Measurements from ENCODE around the gene GTF2H4. TPM values are rescaled to one million over a fixed set of nuclear protein-coding genes. Genes with fewer than 3 reads are reported as not detected.

The GTF2H4 gene
- total and polyA plus RNA-seq, 2 donors (not counting 1 experiment from before 2014, with no cell fraction given) = 12.2 to 15.3 TPM

- H3K9me3 ChIP-seq (ENCODE audit: control insufficient read depth, insufficient read depth, low read depth, low read length) = no peaks in the 10 kb centered on the region
- no peak overlapping the region for H3K9ac ChIP-seq (ENCODE audit: insufficient read depth, low read length)
- H3K27me3 ChIP-seq (ENCODE audit: control insufficient read depth, insufficient read depth, low read length) = peaks cover 9% of the 10 kb centered on the region
- peak; percentile 17 to 25 for DNase-seq (ENCODE audit: low read depth in 2 of 2)
- no peaks in the 10 kb centered on the region for H3K79me2 ChIP-seq (ENCODE audit: control insufficient read depth, insufficient read depth, low read length)
- no peak overlapping the region for H3K4me3 ChIP-seq (replicated peaks in 1 of 4; ENCODE audit: control extremely low read depth in 1 of 4, insufficient read depth in 1 of 4, low read depth in 3 of 4, low read length in 4 of 4)
- TF ChIP-seq CTCF (conservative IDR thresholded peaks at IDR 0.05 in 1 of 2, IDR thresholded peaks at IDR 0.05 in 1 of 2; ENCODE audit: low read depth in 1 of 2, low read length in 2 of 2) = no peak
- TF ChIP-seq EZH2 (IDR thresholded peaks at IDR 0.05; ENCODE audit: low read length, missing control alignments) = no peak
- H3K4me2 ChIP-seq (ENCODE audit: extremely low read depth, insufficient read depth, low read length) = no peak overlapping the region
- no peaks in the 10 kb centered on the region for H3K4me1 ChIP-seq (ENCODE audit: control insufficient read depth, extremely low read depth, insufficient read depth, low read length)
- H4K20me1 ChIP-seq (ENCODE audit: control insufficient read depth, extremely low read depth, insufficient read depth, low read length) = no peaks in the 10 kb centered on the region
- no peak overlapping the region for H2AFZ ChIP-seq (ENCODE audit: low read length)
- H3K27ac ChIP-seq (ENCODE audit: insufficient read depth, low read length) = no peak overlapping the region
- no peaks in the 10 kb centered on the region for H3K36me3 ChIP-seq (ENCODE audit: control insufficient read depth, insufficient read depth, low read length)
Observed at GRCh38 chr6:30960907-30961673, 53.1 kb downstream of the GTF2H4 start.

- H3K9ac ChIP-seq (ENCODE audit: insufficient read depth, low read length) = no peak overlapping the region
- no peaks in the 10 kb centered on the region for H4K20me1 ChIP-seq (ENCODE audit: control insufficient read depth, extremely low read depth, insufficient read depth, low read length)
- TF ChIP-seq CTCF (conservative IDR thresholded peaks at IDR 0.05 in 1 of 2, IDR thresholded peaks at IDR 0.05 in 1 of 2; ENCODE audit: low read depth in 1 of 2, low read length in 2 of 2) (no peak), EZH2 (IDR thresholded peaks at IDR 0.05; ENCODE audit: low read length, missing control alignments) (no peak)
- H2AFZ ChIP-seq (ENCODE audit: low read length) = no peak overlapping the region
- no peaks in the 10 kb centered on the region for H3K36me3 ChIP-seq (ENCODE audit: control insufficient read depth, insufficient read depth, low read length)
- no peak for DNase-seq (ENCODE audit: low read depth in 2 of 2)
- no peaks in the 10 kb centered on the region for H3K4me1 ChIP-seq (ENCODE audit: control insufficient read depth, extremely low read depth, insufficient read depth, low read length)
- no peaks in the 10 kb centered on the region for H3K9me3 ChIP-seq (ENCODE audit: control insufficient read depth, insufficient read depth, low read depth, low read length)
- peaks cover 5% of the 10 kb centered on the region for H3K27me3 ChIP-seq (ENCODE audit: control insufficient read depth, insufficient read depth, low read length)
- H3K79me2 ChIP-seq (ENCODE audit: control insufficient read depth, insufficient read depth, low read length) = no peaks in the 10 kb centered on the region
- H3K4me2 ChIP-seq (ENCODE audit: extremely low read depth, insufficient read depth, low read length) = no peak overlapping the region
- H3K27ac ChIP-seq (ENCODE audit: insufficient read depth, low read length) = no peak overlapping the region
- no peak overlapping the region for H3K4me3 ChIP-seq (replicated peaks in 1 of 4; ENCODE audit: control extremely low read depth in 1 of 4, insufficient read depth in 1 of 4, low read depth in 3 of 4, low read length in 4 of 4)
Observed at GRCh38 chr6:30962716-30963115, 54.7 kb downstream of the GTF2H4 start.

GRCh38 chr6:30963641-30964040, 55.6 kb downstream of the GTF2H4 start:
- TF ChIP-seq EZH2 (IDR thresholded peaks at IDR 0.05; ENCODE audit: low read length, missing control alignments) (no peak), CTCF (conservative IDR thresholded peaks at IDR 0.05 in 1 of 2, IDR thresholded peaks at IDR 0.05 in 1 of 2; ENCODE audit: low read depth in 1 of 2, low read length in 2 of 2) (no peak)
- H2AFZ ChIP-seq (ENCODE audit: low read length) = no peak overlapping the region
- no peaks in the 10 kb centered on the region for H3K79me2 ChIP-seq (ENCODE audit: control insufficient read depth, insufficient read depth, low read length)
- no peak overlapping the region for H3K9ac ChIP-seq (ENCODE audit: insufficient read depth, low read length)
- H3K4me3 ChIP-seq (replicated peaks in 1 of 4; ENCODE audit: control extremely low read depth in 1 of 4, insufficient read depth in 1 of 4, low read depth in 3 of 4, low read length in 4 of 4) = no peak overlapping the region
- H3K36me3 ChIP-seq (ENCODE audit: control insufficient read depth, insufficient read depth, low read length) = no peaks in the 10 kb centered on the region
- no peaks in the 10 kb centered on the region for H3K9me3 ChIP-seq (ENCODE audit: control insufficient read depth, insufficient read depth, low read depth, low read length)
- H3K27ac ChIP-seq (ENCODE audit: insufficient read depth, low read length) = no peak overlapping the region
- DNase-seq (ENCODE audit: low read depth in 2 of 2) = peak; percentile 51 to 73
- H3K27me3 ChIP-seq (ENCODE audit: control insufficient read depth, insufficient read depth, low read length) = peaks cover 5% of the 10 kb centered on the region
- no peaks in the 10 kb centered on the region for H3K4me1 ChIP-seq (ENCODE audit: control insufficient read depth, extremely low read depth, insufficient read depth, low read length)
- H3K4me2 ChIP-seq (ENCODE audit: extremely low read depth, insufficient read depth, low read length) = no peak overlapping the region
- no peaks in the 10 kb centered on the region for H4K20me1 ChIP-seq (ENCODE audit: control insufficient read depth, extremely low read depth, insufficient read depth, low read length)

Other genes with a start within 250 kb of the GTF2H4 start
- gene DHX16, start 235.2 kb upstream of the GTF2H4 start, total RNA-seq = 33.1 and 34.8 TPM in 2 replicates
- 22.5 and 33.2 TPM in 2 replicates for gene DHX16, start 235.2 kb upstream of the GTF2H4 start, polyA plus RNA-seq
- gene PPP1R18, start 221.6 kb upstream of the GTF2H4 start, total RNA-seq = 44.4 and 63.4 TPM in 2 replicates
- gene PPP1R18, start 221.6 kb upstream of the GTF2H4 start, polyA plus RNA-seq = 92.6 and 122 TPM in 2 replicates
- gene NRM, start 217.2 kb upstream of the GTF2H4 start, total RNA-seq = 1.5 and 2.5 TPM in 2 replicates
- 18.3 and 39.6 TPM in 2 replicates for gene NRM, start 217.2 kb upstream of the GTF2H4 start, polyA plus RNA-seq
- 3.3 and 5.0 TPM in 2 replicates for gene MDC1, start 190.9 kb upstream of the GTF2H4 start, total RNA-seq
- gene MDC1, start 190.9 kb upstream of the GTF2H4 start, polyA plus RNA-seq = 3.3 and 7.4 TPM in 2 replicates
- gene TUBB, start 187.9 kb upstream of the GTF2H4 start, total RNA-seq = 432 and 551 TPM in 2 replicates
- gene TUBB, start 187.9 kb upstream of the GTF2H4 start, polyA plus RNA-seq = 1,493 and 2,513 TPM in 2 replicates
- 136 and 180 TPM in 2 replicates for gene FLOT1, start 165.5 kb upstream of the GTF2H4 start, total RNA-seq
- gene FLOT1, start 165.5 kb upstream of the GTF2H4 start, polyA plus RNA-seq = 301 TPM in 2 replicates
- gene IER3, start 163.7 kb upstream of the GTF2H4 start, total RNA-seq = 42.9 and 43.3 TPM in 2 replicates
- 34.2 and 102 TPM in 2 replicates for gene IER3, start 163.7 kb upstream of the GTF2H4 start, polyA plus RNA-seq
- 16.7 and 17.5 TPM in 2 replicates for gene DDR1, start 23.7 kb upstream of the GTF2H4 start, total RNA-seq
- 6.2 and 10.9 TPM in 2 replicates for gene DDR1, start 23.7 kb upstream of the GTF2H4 start, polyA plus RNA-seq
- 13.1 and 20.5 TPM in 2 replicates for gene VARS2, start 6.0 kb downstream of the GTF2H4 start, total RNA-seq
- 6.8 and 11.4 TPM in 2 replicates for gene VARS2, start 6.0 kb downstream of the GTF2H4 start, polyA plus RNA-seq
- gene SFTA2, start 24.0 kb downstream of the GTF2H4 start, total RNA-seq = not detected in 2 replicates
- not detected in 2 replicates for gene SFTA2, start 24.0 kb downstream of the GTF2H4 start, polyA plus RNA-seq
- gene MUCL3, start 32.8 kb downstream of the GTF2H4 start, total RNA-seq = not detected in 2 replicates
- 0.01 TPM in 1 of 2 replicates, not detected in the other for gene MUCL3, start 32.8 kb downstream of the GTF2H4 start, polyA plus RNA-seq
- not detected in 2 replicates for gene MUC21, start 75.5 kb downstream of the GTF2H4 start, total RNA-seq
- not detected in 2 replicates for gene MUC21, start 75.5 kb downstream of the GTF2H4 start, polyA plus RNA-seq
- gene MUC22, start 102.3 kb downstream of the GTF2H4 start, total RNA-seq = not detected in 2 replicates
- not detected in 2 replicates for gene MUC22, start 102.3 kb downstream of the GTF2H4 start, polyA plus RNA-seq
- not detected in 2 replicates for gene C6orf15, start 204.4 kb downstream of the GTF2H4 start, total RNA-seq
- gene C6orf15, start 204.4 kb downstream of the GTF2H4 start, polyA plus RNA-seq = not detected in 2 replicates
- 0.66 and 1.8 TPM in 2 replicates for gene PSORS1C1, start 206.6 kb downstream of the GTF2H4 start, total RNA-seq
- gene PSORS1C1, start 206.6 kb downstream of the GTF2H4 start, polyA plus RNA-seq = 0.40 and 0.41 TPM in 2 replicates
- gene CDSN, start 212.2 kb downstream of the GTF2H4 start, total RNA-seq = not detected in 2 replicates
- gene CDSN, start 212.2 kb downstream of the GTF2H4 start, polyA plus RNA-seq = not detected in 2 replicates
- not detected in 2 replicates for gene PSORS1C2, start 230.9 kb downstream of the GTF2H4 start, total RNA-seq
- not detected in 2 replicates for gene PSORS1C2, start 230.9 kb downstream of the GTF2H4 start, polyA plus RNA-seq
- gene CCHCR1, start 249.6 kb downstream of the GTF2H4 start, total RNA-seq = 19.0 and 19.3 TPM in 2 replicates
- gene CCHCR1, start 249.6 kb downstream of the GTF2H4 start, polyA plus RNA-seq = 7.4 and 8.9 TPM in 2 replicates

Data from fibroblast of lung (primary cell).